Measurements from ENCODE around the gene SLC7A4. TPM values are rescaled to one million over a fixed set of nuclear protein-coding genes. Genes with fewer than 3 reads are reported as not detected.

Gene SLC7A4
- polyA plus RNA-seq, 1 donor from 2014 or later: not detected

DNA sequence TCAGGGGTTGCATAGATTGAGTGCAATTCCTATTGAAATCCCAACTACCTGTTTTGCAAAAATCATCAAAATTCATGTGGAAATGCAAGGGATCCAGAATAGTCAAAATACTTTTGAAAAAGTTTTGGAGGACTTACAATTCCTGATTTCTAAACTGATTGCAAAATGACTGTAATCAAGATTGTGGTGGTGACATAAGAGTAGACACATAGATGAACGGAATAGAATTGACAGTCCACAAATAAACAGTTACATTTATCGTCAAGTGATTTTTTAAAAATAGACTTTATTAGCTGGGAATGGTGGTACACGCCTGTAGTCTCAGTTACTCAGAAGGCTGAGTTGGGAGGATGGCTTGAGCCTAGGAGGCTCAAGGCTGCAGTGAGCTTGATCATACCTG lies 2.6 kb upstream of the SLC7A4 start:
- H3K9me3 Mint-ChIP-seq: no peaks in the 10 kb centered on the region
- no peak overlapping the region for H3K4me3 Mint-ChIP-seq
- H3K36me3 Mint-ChIP-seq: no peaks in the 10 kb centered on the region
- peaks cover 0 to 2% (median 0%) of the 10 kb centered on the region in 3 donors for H3K4me1 Mint-ChIP-seq
- H3K27me3 Mint-ChIP-seq: peaks cover 23% of the 10 kb centered on the region
- no peak overlapping the region for H3K27ac Mint-ChIP-seq

DNA sequence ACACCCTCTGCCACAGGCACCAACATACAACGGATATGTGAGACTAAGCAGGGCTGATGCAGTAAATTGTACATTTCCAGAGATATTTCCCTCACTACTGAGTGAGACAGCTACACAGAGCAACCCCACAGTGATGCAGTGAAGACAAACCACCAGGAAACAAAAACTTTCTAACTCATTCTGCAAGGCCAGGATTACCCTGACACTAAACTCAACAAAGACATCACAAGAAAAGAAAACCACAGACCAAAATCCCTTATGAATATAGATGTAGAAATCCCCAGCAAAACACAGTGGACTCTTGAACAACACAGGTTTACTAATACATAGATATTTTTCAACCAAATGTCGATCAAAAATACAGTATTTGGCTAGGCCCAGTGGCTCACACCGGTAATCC lies 1.5 kb upstream of the SLC7A4 start:
- H3K27me3 Mint-ChIP-seq: peaks cover 29% of the 10 kb centered on the region
- H3K27ac Mint-ChIP-seq: no peak overlapping the region
- no peak overlapping the region for H3K4me3 Mint-ChIP-seq
- H3K9me3 Mint-ChIP-seq: no peaks in the 10 kb centered on the region
- peaks cover 0 to 2% (median 0%) of the 10 kb centered on the region in 3 donors for H3K4me1 Mint-ChIP-seq
- no peaks in the 10 kb centered on the region for H3K36me3 Mint-ChIP-seq

GRCh38 chr22:21032868-21033688 lies 717 bp upstream of the SLC7A4 start:
- no peak overlapping the region for H3K27ac Mint-ChIP-seq
- no peaks in the 10 kb centered on the region for H3K9me3 Mint-ChIP-seq
- no peaks in the 10 kb centered on the region for H3K36me3 Mint-ChIP-seq
- peaks cover 0 to 2% (median 0%) of the 10 kb centered on the region in 3 donors for H3K4me1 Mint-ChIP-seq
- no peak overlapping the region for H3K4me3 Mint-ChIP-seq
- peaks cover 24% of the 10 kb centered on the region for H3K27me3 Mint-ChIP-seq

- Mint-ChIP-seq H3K36me3 (no peaks in the 10 kb centered on the region), H3K27ac (no peak overlapping the region), H3K4me3 (no peak overlapping the region), H3K27me3 (peaks cover 22% of the 10 kb centered on the region), H3K9me3 (no peaks in the 10 kb centered on the region), H3K4me1 (peaks cover 0 to 2% (median 0%) of the 10 kb centered on the region in 3 donors)
Measured at GRCh38 chr22:21031545-21032036, 770 bp downstream of the SLC7A4 start.

GRCh38 chr22:21030621-21031544 lies 1.5 kb downstream of the SLC7A4 start:
- Mint-ChIP-seq H3K27me3 (peaks cover 22% of the 10 kb centered on the region), H3K4me3 (peak overlapping the region in 1 of 4 donors; percentile 74), H3K36me3 (no peaks in the 10 kb centered on the region), H3K9me3 (no peaks in the 10 kb centered on the region), H3K27ac (no peak overlapping the region), H3K4me1 (no peaks in the 10 kb centered on the region)

GRCh38 chr22:21030032-21030431 lies 2.3 kb downstream of the SLC7A4 start:
- Mint-ChIP-seq H3K4me3 (no peak overlapping the region), H3K27ac (no peak overlapping the region), H3K4me1 (peaks cover 0 to 5% (median 3%) of the 10 kb centered on the region in 3 donors), H3K27me3 (peaks cover 21% of the 10 kb centered on the region), H3K36me3 (no peaks in the 10 kb centered on the region), H3K9me3 (peaks cover 0 to 2% (median 0%) of the 10 kb centered on the region in 3 donors)

GRCh38 chr22:21029486-21030025 lies 2.8 kb downstream of the SLC7A4 start:
- H3K36me3 Mint-ChIP-seq: no peaks in the 10 kb centered on the region
- peaks cover 0 to 2% (median 0%) of the 10 kb centered on the region in 3 donors for H3K9me3 Mint-ChIP-seq
- H3K4me3 Mint-ChIP-seq: no peak overlapping the region
- peaks cover 0 to 6% (median 3%) of the 10 kb centered on the region in 3 donors for H3K4me1 Mint-ChIP-seq
- H3K27ac Mint-ChIP-seq: no peak overlapping the region
- H3K27me3 Mint-ChIP-seq: peaks cover 19% of the 10 kb centered on the region

DNA sequence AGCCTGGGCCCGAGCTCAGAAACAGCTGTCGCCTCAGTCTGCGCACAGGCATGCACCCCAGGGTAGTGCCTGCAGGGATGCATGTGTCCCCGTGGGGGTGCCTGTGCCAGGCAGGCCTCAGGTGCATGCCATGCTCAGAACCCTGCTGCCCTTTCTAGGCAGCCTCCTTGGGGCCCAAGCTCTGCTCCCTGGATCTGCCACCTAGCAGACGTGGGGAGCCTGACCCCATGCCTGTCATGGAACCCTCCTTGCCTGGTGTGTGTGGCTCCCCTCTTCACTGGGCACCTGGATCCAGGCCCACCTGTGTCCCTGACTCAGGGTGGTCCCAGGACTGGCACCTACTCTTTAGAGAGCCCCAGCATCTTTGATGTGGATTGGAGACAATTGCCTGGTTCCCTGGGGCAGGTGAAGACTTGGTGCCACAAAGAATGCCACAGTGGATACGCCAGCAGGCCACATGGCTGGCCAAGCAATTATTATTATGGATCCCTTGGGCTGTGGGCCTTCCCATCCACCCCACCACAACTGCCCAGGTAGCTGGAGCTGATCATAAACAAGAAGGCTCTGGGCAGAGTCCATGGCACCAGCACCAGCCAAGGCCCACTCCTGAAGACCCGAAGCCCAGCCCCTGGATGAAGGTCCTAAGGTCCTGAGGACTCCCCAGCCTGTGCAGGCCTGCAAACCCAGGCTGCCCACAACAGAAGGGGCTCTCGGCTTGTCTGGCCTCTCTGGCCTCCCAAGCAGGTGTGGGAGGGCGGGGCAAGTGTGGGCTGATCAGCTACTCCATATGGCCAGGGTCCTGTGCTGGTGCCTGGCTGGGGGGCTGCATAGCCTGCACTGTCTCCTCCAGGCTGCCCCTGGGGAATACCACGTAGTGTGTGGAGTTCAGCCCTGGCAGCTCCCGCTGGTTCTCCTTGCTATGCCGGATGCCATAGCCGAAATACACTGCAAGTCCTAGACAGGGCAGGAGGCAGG lies 3.8 kb downstream of the SLC7A4 start:
- peaks cover 0 to 6% (median 3%) of the 10 kb centered on the region in 3 donors for H3K4me1 Mint-ChIP-seq
- no peaks in the 10 kb centered on the region for H3K36me3 Mint-ChIP-seq
- no peak overlapping the region for H3K4me3 Mint-ChIP-seq
- no peak overlapping the region for H3K27ac Mint-ChIP-seq
- peaks cover 0 to 2% (median 0%) of the 10 kb centered on the region in 3 donors for H3K9me3 Mint-ChIP-seq
- peaks cover 18% of the 10 kb centered on the region for H3K27me3 Mint-ChIP-seq

DNA sequence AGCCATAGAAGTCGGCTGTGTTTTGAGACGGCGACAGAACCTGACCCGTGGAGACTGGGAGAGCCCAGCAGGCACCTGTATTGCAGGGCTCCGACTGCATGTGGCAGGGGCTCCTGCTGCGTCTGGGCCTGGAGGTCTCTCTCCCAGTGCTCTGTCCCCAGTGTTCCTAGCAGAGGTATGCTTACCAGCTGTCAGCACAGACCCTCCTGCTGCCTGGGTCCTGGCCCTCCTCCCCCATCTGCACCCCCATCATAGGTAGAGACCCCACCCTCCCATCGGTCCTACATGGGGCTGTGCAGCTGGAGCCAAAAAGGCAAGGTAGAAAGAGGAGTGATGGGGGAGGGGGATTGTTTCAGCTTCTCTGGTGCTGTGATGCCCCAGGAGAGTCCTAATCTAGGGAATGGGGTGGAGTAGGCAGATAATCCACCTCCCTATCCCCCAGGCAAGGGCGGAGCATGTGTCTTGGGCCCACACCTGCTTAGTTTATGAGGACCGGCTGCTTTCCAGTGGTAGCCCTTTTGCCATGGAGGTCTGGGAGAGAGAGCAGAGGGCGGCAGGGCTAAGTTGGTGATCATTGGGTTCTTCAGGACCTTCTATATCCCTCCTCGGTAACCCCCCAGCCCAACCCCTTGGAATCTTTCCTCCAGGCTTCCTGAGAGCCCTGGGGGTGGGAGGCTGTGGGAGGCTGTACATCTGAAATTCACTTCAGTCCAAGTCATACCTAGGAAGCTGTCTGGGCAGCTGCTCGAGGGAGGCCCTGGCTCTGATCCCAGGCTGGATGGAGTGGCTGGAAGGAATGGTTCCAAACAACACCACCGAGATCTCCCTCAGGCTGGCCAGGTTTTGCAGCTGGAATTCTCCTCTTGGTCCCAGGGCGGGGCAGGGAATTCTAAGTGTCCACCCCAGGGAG lies 5.3 kb downstream of the SLC7A4 start:
- no peak overlapping the region for H3K4me3 Mint-ChIP-seq
- H3K27ac Mint-ChIP-seq: no peak overlapping the region
- no peaks in the 10 kb centered on the region for H3K36me3 Mint-ChIP-seq
- H3K9me3 Mint-ChIP-seq: peaks cover 0 to 2% (median 0%) of the 10 kb centered on the region in 3 donors
- peaks cover 18% of the 10 kb centered on the region for H3K27me3 Mint-ChIP-seq
- peaks cover 0 to 6% (median 3%) of the 10 kb centered on the region in 3 donors for H3K4me1 Mint-ChIP-seq

- Mint-ChIP-seq H3K27ac (peak overlapping the region in 1 of 3 donors; percentile 80), H3K27me3 (peaks cover 15% of the 10 kb centered on the region), H3K4me3 (peak overlapping the region in 1 of 4 donors; percentile 39), H3K4me1 (peaks cover 0 to 6% (median 3%) of the 10 kb centered on the region in 3 donors), H3K36me3 (no peaks in the 10 kb centered on the region), H3K9me3 (peaks cover 0 to 2% (median 0%) of the 10 kb centered on the region in 3 donors)
Measured at GRCh38 chr22:21025763-21026755, 6.3 kb downstream of the SLC7A4 start.

DNA sequence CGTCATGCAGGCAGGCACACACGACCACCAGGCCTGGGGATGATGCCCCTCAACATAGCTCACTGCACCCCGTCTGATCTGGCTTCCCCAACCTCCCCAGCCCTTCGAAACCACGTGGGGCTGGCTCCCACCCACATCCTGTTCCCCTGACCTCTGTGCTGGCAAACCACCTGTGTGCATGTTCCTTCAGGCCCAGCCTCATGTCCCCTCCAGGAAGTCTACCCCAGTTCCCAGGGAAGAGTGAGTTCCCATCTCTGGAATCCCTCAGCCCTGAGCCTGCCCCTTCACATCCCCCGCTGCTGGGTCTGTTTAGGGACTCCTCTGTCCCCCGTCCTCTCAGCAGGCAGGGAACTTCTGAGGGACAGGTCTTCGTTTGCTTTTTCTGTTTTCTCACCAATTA lies 7.1 kb downstream of the SLC7A4 start:
- Mint-ChIP-seq H3K4me1 (peaks cover 0 to 6% (median 3%) of the 10 kb centered on the region in 3 donors), H3K4me3 (peak overlapping the region in 1 of 4 donors; percentile 58), H3K27ac (peak overlapping the region in 1 of 3 donors; percentile 80), H3K27me3 (peaks cover 7% of the 10 kb centered on the region), H3K36me3 (no peaks in the 10 kb centered on the region), H3K9me3 (peaks cover 0 to 2% (median 0%) of the 10 kb centered on the region in 3 donors)
